Endodermal cell (in vitro differentiated cells): ENCODE data around the gene AFMID. TPM values are rescaled to one million over a fixed set of nuclear protein-coding genes. Genes with fewer than 3 reads are reported as not detected.
"Not testable (repeated sequence)": the region's sequence is repeated elsewhere in the genome, so short reads cannot be mapped to it uniquely, and the experiment has no call there.

Experiments used
- DNase-seq: peaks from one replicate; pipeline ENCODE4 v3.0.0-alpha.2; 2017
- H3K27ac ChIP-seq: 2 replicates; pipeline ENCODE4 v1.5.1; 2013; ENCODE audit warnings: mild to moderate bottlenecking, low read depth, low read length, moderate library complexity
- H3K27me3 ChIP-seq: 2 replicates; pipeline ENCODE4 v1.6.1; 2013; ENCODE audit warnings: mild to moderate bottlenecking, low read length, moderate library complexity; ENCODE audit not compliant: insufficient read depth, control insufficient read depth, poor library complexity, severe bottlenecking
- H3K36me3 ChIP-seq: 2 replicates; pipeline ENCODE4 v1.7.0; 2013; ENCODE audit warnings: mild to moderate bottlenecking, low read length, moderate library complexity; ENCODE audit not compliant: control insufficient read depth, insufficient read depth
- H3K4me1 ChIP-seq: one replicate; pipeline ENCODE4 v1.7.0; 2013; ENCODE audit warnings: low read length; ENCODE audit not compliant: control insufficient read depth, insufficient read depth
- H3K4me3 ChIP-seq: 2 replicates; pipeline ENCODE4 v1.5.1; 2013; ENCODE audit warnings: mild to moderate bottlenecking, low read length, moderate library complexity
- H3K9ac ChIP-seq: 2 replicates; pipeline ENCODE4 v1.6.1; 2013; ENCODE audit warnings: mild to moderate bottlenecking, low read length, moderate library complexity; ENCODE audit not compliant: poor library complexity, severe bottlenecking; ENCODE audit errors: extremely low read depth
- H3K9me3 ChIP-seq: 2 replicates; pipeline ENCODE4 v1.6.1; 2013; ENCODE audit warnings: mild to moderate bottlenecking, low read length, moderate library complexity; ENCODE audit not compliant: control insufficient read depth
- H3K27ac Mint-ChIP-seq: 2 replicates; pipeline ENCODE4 v1.8.0; 2020; ENCODE audit warnings: mixed read lengths
- H3K27me3 Mint-ChIP-seq: 2 replicates; pipeline ENCODE4 v1.8.0; 2021; ENCODE audit warnings: mild to moderate bottlenecking, mixed read lengths; ENCODE audit not compliant: insufficient read depth
- H3K36me3 Mint-ChIP-seq: 2 replicates; pipeline ENCODE4 v1.8.0; 2020; ENCODE audit warnings: low read depth, mixed read lengths
- H3K4me1 Mint-ChIP-seq: 2 replicates; pipeline ENCODE4 v1.8.0; 2020; ENCODE audit warnings: mixed read lengths
- H3K4me3 Mint-ChIP-seq: 2 replicates; pipeline ENCODE4 v1.8.0; 2020; ENCODE audit warnings: mild to moderate bottlenecking, moderate library complexity, mixed read lengths
- H3K9me3 Mint-ChIP-seq: 2 replicates; pipeline ENCODE4 v1.8.0; 2020; ENCODE audit warnings: mild to moderate bottlenecking, mixed read lengths
- CTCF ChIP-seq: fragments of 200-600 bp; sonication (generic); conservative IDR thresholded peaks from 2 replicates; pipeline ENCODE4 v1.5.0; 2021; ENCODE audit warnings: antibody characterized with exemption, mild to moderate bottlenecking
- WGBS, 2 experiments: methylation state at CpG; one replicate each; pipeline versions ENCODE4 v1.1.5 to v1.1.7; 2013; ENCODE audit warnings: missing lambda C conversion rate in 2 of 2, mixed read lengths in 1 of 2; ENCODE audit not compliant: insufficient coverage in 1 of 2, insufficient read length in 1 of 2; 5-methylcytosine and 5-hydroxymethylcytosine counted together
- total RNA-seq, 2 donors: library from RNA; stranded (reverse); fragmentation: NEBNext Ultra II Directional in 1 of 2; extraction: Animal tissue kit (Norgen Biotek cat#: 25700) in 1 of 2; gene quantifications; 2 replicates in 1 of 2; 3 replicates in 1 of 2; pipeline ENCODE4 v1.2.1, GENCODE V29; 2021

The AFMID gene
- total RNA-seq, 2 donors from 2014 or later, result 46.5 to 52.4 TPM

GRCh38 chr17:78252701-78253635 is 65.8 kb downstream of the AFMID start:
- H3K4me1 Mint-ChIP-seq, result peaks cover 45% of the 10 kb centered on the region
- Histone ChIP-seq H3K27ac (no peak overlapping the region), H3K9me3 (no peaks in the 10 kb centered on the region), H3K4me3 (no peak overlapping the region), H3K4me1 (peaks cover 50% of the 10 kb centered on the region), H3K36me3 (no peaks in the 10 kb centered on the region), H3K9ac (no peak overlapping the region), H3K27me3 (no peaks in the 10 kb centered on the region)
- H3K4me3 Mint-ChIP-seq, result peak overlapping the region; percentile 69
- 94 to 95% methylated on average over 8 to 15 of the region's 15 CpGs for WGBS, 2 experiments
- H3K27me3 Mint-ChIP-seq, result no peaks in the 10 kb centered on the region
- DNase-seq, result peak; percentile 64
- H3K27ac Mint-ChIP-seq, result no peak overlapping the region
- no peaks in the 10 kb centered on the region for H3K9me3 Mint-ChIP-seq
- H3K36me3 Mint-ChIP-seq, result no peaks in the 10 kb centered on the region
- no peak for TF ChIP-seq CTCF

GRCh38 chr17:78253636-78253945 is 66.4 kb downstream of the AFMID start:
- H3K36me3 Mint-ChIP-seq, H3K27me3 ChIP-seq, H3K27ac ChIP-seq, DNase-seq, H3K9me3 Mint-ChIP-seq, H3K27me3 Mint-ChIP-seq, H3K36me3 ChIP-seq, H3K9me3 ChIP-seq: not testable (repeated sequence)
- H3K4me1 Mint-ChIP-seq, result peaks cover 48% of the 10 kb centered on the region
- Histone ChIP-seq H3K9ac (peak overlapping the region; percentile 82), H3K4me3 (peak overlapping the region; percentile 85), H3K4me1 (peaks cover 56% of the 10 kb centered on the region)
- 83 to 86% methylated on average over 8 to 12 of the region's 12 CpGs for WGBS, 2 experiments
- H3K27ac Mint-ChIP-seq, result peak overlapping the region; percentile 92
- H3K4me3 Mint-ChIP-seq, result peak overlapping the region; percentile 69

- WGBS, 2 experiments, result 6 to 12% methylated on average over 33 to 73 of the region's 73 CpGs
- DNase-seq, result peak; percentile 99
- H3K36me3 Mint-ChIP-seq, result no peaks in the 10 kb centered on the region
- Histone ChIP-seq H3K9ac (peak overlapping the region; percentile 82), H3K4me3 (peak overlapping the region; percentile 85), H3K27me3 (no peaks in the 10 kb centered on the region), H3K27ac (peak overlapping the region; percentile 85), H3K36me3 (no peaks in the 10 kb centered on the region), H3K9me3 (no peaks in the 10 kb centered on the region), H3K4me1 (peaks cover 56% of the 10 kb centered on the region)
- H3K27me3 Mint-ChIP-seq, result no peaks in the 10 kb centered on the region
- H3K4me1 Mint-ChIP-seq, result peaks cover 48% of the 10 kb centered on the region
- peak overlapping the region; percentile 69 for H3K4me3 Mint-ChIP-seq
- TF ChIP-seq CTCF, result no peak
- H3K27ac Mint-ChIP-seq, result peak overlapping the region; percentile 92
- H3K9me3 Mint-ChIP-seq, result no peaks in the 10 kb centered on the region
Observed at GRCh38 chr17:78253946-78254672, 66.9 kb downstream of the AFMID start.
